Mucosa of descending colon (tissue), 3 donors: ENCODE measurements around the gene MLLT3. TPM values are rescaled to one million over a fixed set of nuclear protein-coding genes. Genes with fewer than 3 reads are reported as not detected.
A peak's percentile ranks its signal among the peaks of the same experiment; 100 is the strongest.

ENCODE experiments used
- ATAC-seq: fragments of 200-7000 bp; cut with Tn5 transposase; one replicate; pipeline ENCODE4 v1.9.1; 2020; ENCODE audit warnings: mild to moderate bottlenecking, moderate library complexity
- DNase-seq, 3 donors: peaks; one replicate each; pipeline ENCODE4 v3.0.0-alpha.2; 2020
- H3K36me3 ChIP-seq: fragments of 200-600 bp; one replicate; pipeline ENCODE4 v1.8.0; 2021; ENCODE audit warnings: low read depth, mild to moderate bottlenecking
- H3K4me1 ChIP-seq: fragments of 200-600 bp; one replicate; pipeline ENCODE4 v1.8.0; 2021; ENCODE audit warnings: low read depth, mild to moderate bottlenecking
- H3K4me3 ChIP-seq: fragments of 200-600 bp; one replicate; pipeline ENCODE4 v1.8.0; 2021; ENCODE audit warnings: mild to moderate bottlenecking
- H3K9me3 ChIP-seq: fragments of 200-600 bp; one replicate; pipeline ENCODE4 v1.8.0; 2021; ENCODE audit warnings: mild to moderate bottlenecking
- intact Hi-C, 2 donors: fragments of 100-400 bp; cut with DNase I in 1 of 2; cut with micrococcal nuclease in 1 of 2; formaldehyde crosslinking; loops; one replicate each; pipeline versions ENCODE4 v1.11.0 to v1.11.1; 2022; cut with DNase I, micrococcal nuclease
- total RNA-seq, 3 donors: library from RNA; stranded (reverse); fragmentation: NEBNext Ultra II Directional in 2 of 3; extraction: Animal tissue kit (Norgen Biotek cat#: 25700) in 2 of 3; gene quantifications; one replicate each; pipeline versions ENCODE4 v1.2.1 to v1.2.4, GENCODE V29; 2021 to 2023
- TF ChIP-seq, protein P1 (sequence below): fragments of 200-600 bp; IDR thresholded peaks from one replicate; pipeline ENCODE4 v1.8.0; 2022; ENCODE audit warnings: antibody characterized with exemption, mild to moderate bottlenecking
- donor health status: DM: no; HTN: no; CAD: no; lungs with moderate emphysema.
- donor health status: DM: no; HTN: no; CAD: no.
- donor health status: DM: no; HTN: yes; CAD: no.

Gene MLLT3
- total RNA-seq, 3 donors from 2014 or later: 35.1 to 53.7 (median 46.5) TPM

DNA sequence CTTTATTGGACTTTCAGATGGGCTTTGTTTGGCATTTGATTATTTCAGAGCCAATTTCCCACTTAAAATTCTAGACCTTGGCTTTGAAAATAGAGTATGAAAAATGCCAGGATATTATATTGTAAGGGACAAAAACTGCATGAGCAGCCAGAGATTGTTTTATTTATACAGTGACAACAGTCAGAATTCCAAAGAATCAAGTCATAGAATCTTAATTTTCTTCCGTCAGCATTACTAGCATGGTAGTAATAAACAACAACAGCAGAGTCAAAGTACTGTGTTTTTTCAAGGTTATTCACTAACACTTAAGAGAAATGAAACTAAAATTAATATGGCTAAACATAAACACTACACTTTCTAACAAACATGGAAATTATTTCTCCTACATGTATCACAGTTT is 52.2 kb downstream of the MLLT3 start:
- no peaks in the 10 kb centered on the region for H3K36me3 ChIP-seq
- intact Hi-C loops: no loop called here
- H3K4me1 ChIP-seq: peaks cover 24% of the 10 kb centered on the region
- TF ChIP-seq, protein P1, sequence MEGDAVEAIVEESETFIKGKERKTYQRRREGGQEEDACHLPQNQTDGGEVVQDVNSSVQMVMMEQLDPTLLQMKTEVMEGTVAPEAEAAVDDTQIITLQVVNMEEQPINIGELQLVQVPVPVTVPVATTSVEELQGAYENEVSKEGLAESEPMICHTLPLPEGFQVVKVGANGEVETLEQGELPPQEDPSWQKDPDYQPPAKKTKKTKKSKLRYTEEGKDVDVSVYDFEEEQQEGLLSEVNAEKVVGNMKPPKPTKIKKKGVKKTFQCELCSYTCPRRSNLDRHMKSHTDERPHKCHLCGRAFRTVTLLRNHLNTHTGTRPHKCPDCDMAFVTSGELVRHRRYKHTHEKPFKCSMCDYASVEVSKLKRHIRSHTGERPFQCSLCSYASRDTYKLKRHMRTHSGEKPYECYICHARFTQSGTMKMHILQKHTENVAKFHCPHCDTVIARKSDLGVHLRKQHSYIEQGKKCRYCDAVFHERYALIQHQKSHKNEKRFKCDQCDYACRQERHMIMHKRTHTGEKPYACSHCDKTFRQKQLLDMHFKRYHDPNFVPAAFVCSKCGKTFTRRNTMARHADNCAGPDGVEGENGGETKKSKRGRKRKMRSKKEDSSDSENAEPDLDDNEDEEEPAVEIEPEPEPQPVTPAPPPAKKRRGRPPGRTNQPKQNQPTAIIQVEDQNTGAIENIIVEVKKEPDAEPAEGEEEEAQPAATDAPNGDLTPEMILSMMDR: no peak
- no peak overlapping the region for H3K4me3 ChIP-seq
- no peaks in the 10 kb centered on the region for H3K9me3 ChIP-seq
- DNase-seq (no peak), ATAC-seq (peak; percentile 59)

DNA sequence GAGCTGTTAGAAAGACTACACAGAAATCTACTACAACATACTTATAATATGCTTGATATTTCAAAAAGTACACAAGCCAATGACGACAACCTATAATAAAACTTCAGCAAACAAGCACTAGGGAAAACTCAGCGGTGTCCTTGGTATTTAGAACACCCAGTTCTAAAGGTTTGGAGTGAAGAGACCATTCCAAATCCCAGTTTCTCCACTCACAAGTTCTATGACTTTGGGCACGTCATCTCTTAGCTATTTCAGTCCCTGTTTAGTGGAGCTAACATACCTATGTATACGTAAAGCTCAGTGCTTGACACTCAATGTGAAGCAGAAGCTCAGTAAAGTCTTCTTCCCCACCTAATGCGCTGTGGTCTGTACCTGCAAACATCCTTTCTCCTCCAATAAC is 52.8 kb downstream of the MLLT3 start:
- TF ChIP-seq, protein P1: no peak
- Histone ChIP-seq H3K36me3 (no peaks in the 10 kb centered on the region), H3K4me1 (peaks cover 24% of the 10 kb centered on the region), H3K9me3 (no peaks in the 10 kb centered on the region), H3K4me3 (no peak overlapping the region)
- intact Hi-C loops: no loop called here
- DNase-seq: no peak
- ATAC-seq: peak; percentile 82

- H3K4me1 ChIP-seq: peaks cover 24% of the 10 kb centered on the region
- intact Hi-C loops: no loop called here
Measured at GRCh38 chr9:20568400-20568799, 53.9 kb downstream of the MLLT3 start.

DNA sequence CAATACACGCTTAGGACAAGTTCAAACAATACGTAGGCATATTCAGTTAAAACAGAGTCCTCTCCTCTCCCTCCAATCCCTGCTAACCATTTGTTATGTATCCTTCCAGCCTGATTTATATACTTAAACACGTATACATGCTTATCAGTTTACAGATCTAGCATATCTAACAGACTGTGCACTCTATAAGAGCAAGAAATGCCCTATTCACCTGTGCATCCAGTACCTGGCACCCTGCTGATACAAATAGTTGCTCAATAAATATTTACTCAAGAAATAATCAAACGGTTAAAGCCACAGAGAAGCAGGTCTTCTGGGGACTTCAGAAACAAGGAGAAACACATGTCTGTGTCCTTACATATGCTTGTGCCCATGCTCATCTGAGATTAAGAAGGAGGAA is 55.9 kb downstream of the MLLT3 start:
- DNase-seq: no peak
- TF ChIP-seq, protein P1: no peak
- Histone ChIP-seq H3K36me3 (no peaks in the 10 kb centered on the region), H3K4me3 (no peak overlapping the region), H3K4me1 (peaks cover 28% of the 10 kb centered on the region), H3K9me3 (no peaks in the 10 kb centered on the region)
- intact Hi-C loops: no loop called here
- ATAC-seq: no peak

More at GRCh38 chr9:20568400-20568799, 53.9 kb downstream of the MLLT3 start:
- DNase-seq (no peak), ATAC-seq (no peak)
- Histone ChIP-seq H3K9me3 (no peaks in the 10 kb centered on the region), H3K36me3 (no peaks in the 10 kb centered on the region), H3K4me3 (no peak overlapping the region)
- TF ChIP-seq, protein P1: no peak

- intact Hi-C loops: no loop called here
- ATAC-seq: no peak
Measured at GRCh38 chr9:20564650-20565049, 57.6 kb downstream of the MLLT3 start.

More at GRCh38 chr9:20564650-20565049, 57.6 kb downstream of the MLLT3 start:
- TF ChIP-seq, protein P1: no peak
- H3K9me3 ChIP-seq: no peaks in the 10 kb centered on the region
- peaks cover 16% of the 10 kb centered on the region for H3K4me1 ChIP-seq
- no peak overlapping the region for H3K4me3 ChIP-seq
- no peaks in the 10 kb centered on the region for H3K36me3 ChIP-seq
- DNase-seq: no peak
